ENCODE results near the gene TNKS1BP1.

DNA sequence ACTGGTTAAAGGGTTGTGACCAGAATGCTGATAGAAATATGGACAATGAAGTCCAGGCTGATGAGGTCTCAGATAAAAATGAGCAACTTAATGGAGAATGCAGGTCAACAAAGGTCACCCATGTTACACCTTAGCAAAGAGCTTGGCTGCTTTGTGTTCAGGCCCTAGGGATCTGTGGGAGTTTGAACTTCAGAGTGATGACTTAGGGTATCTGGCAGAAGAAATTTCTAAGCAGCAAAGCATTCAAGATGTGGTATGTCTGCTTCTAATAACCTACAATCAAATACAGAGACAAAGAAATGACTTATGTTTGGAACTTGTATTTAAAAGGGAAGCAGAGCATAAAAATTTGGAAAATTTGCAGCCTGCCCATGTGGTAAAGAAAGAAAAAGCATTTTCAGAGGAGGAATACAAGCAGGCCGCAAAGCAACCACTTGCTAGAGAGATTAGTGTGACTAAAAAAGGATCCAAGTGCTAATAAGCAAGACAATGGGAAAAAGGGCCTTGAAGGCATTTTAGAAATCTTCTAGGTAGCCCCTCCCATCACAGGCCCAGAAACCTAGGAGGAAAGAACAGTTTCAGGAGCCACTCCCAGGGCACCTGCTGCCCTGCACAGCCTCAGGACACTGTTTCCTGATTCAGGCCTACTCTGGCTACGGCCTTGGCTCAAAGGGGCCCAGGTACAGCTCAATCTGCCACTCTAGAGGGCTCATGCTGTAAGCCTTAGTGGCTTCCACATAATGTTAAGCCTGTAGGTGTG lies 41.3 kb downstream of the TNKS1BP1 start:
- TF ChIP-seq, protein P1, sequence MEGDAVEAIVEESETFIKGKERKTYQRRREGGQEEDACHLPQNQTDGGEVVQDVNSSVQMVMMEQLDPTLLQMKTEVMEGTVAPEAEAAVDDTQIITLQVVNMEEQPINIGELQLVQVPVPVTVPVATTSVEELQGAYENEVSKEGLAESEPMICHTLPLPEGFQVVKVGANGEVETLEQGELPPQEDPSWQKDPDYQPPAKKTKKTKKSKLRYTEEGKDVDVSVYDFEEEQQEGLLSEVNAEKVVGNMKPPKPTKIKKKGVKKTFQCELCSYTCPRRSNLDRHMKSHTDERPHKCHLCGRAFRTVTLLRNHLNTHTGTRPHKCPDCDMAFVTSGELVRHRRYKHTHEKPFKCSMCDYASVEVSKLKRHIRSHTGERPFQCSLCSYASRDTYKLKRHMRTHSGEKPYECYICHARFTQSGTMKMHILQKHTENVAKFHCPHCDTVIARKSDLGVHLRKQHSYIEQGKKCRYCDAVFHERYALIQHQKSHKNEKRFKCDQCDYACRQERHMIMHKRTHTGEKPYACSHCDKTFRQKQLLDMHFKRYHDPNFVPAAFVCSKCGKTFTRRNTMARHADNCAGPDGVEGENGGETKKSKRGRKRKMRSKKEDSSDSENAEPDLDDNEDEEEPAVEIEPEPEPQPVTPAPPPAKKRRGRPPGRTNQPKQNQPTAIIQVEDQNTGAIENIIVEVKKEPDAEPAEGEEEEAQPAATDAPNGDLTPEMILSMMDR (IDR thresholded peaks at IDR 0.05) = no peak
- TF ChIP-seq JUND (IDR thresholded peaks at IDR 0.05) (no peak), MXI1 (IDR thresholded peaks at IDR 0.05; ENCODE audit: low read depth, low read length) (no peak), MEF2A (IDR thresholded peaks at IDR 0.05; ENCODE audit: borderline replicate concordance, low read depth) (no peak), NFIC (IDR thresholded peaks at IDR 0.05; ENCODE audit: borderline replicate concordance) (no peak), SMC3 (IDR thresholded peaks at IDR 0.05; ENCODE audit: low read depth, low read length) (no peak), TAF1 (IDR thresholded peaks at IDR 0.05; ENCODE audit: borderline replicate concordance, low read depth, low read length) (no peak)
- TF ChIP-seq, protein P2, sequence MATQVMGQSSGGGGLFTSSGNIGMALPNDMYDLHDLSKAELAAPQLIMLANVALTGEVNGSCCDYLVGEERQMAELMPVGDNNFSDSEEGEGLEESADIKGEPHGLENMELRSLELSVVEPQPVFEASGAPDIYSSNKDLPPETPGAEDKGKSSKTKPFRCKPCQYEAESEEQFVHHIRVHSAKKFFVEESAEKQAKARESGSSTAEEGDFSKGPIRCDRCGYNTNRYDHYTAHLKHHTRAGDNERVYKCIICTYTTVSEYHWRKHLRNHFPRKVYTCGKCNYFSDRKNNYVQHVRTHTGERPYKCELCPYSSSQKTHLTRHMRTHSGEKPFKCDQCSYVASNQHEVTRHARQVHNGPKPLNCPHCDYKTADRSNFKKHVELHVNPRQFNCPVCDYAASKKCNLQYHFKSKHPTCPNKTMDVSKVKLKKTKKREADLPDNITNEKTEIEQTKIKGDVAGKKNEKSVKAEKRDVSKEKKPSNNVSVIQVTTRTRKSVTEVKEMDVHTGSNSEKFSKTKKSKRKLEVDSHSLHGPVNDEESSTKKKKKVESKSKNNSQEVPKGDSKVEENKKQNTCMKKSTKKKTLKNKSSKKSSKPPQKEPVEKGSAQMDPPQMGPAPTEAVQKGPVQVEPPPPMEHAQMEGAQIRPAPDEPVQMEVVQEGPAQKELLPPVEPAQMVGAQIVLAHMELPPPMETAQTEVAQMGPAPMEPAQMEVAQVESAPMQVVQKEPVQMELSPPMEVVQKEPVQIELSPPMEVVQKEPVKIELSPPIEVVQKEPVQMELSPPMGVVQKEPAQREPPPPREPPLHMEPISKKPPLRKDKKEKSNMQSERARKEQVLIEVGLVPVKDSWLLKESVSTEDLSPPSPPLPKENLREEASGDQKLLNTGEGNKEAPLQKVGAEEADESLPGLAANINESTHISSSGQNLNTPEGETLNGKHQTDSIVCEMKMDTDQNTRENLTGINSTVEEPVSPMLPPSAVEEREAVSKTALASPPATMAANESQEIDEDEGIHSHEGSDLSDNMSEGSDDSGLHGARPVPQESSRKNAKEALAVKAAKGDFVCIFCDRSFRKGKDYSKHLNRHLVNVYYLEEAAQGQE (IDR thresholded peaks at IDR 0.05; ENCODE audit: low read depth, low read length) = no peak
- TF ChIP-seq, protein P3, sequence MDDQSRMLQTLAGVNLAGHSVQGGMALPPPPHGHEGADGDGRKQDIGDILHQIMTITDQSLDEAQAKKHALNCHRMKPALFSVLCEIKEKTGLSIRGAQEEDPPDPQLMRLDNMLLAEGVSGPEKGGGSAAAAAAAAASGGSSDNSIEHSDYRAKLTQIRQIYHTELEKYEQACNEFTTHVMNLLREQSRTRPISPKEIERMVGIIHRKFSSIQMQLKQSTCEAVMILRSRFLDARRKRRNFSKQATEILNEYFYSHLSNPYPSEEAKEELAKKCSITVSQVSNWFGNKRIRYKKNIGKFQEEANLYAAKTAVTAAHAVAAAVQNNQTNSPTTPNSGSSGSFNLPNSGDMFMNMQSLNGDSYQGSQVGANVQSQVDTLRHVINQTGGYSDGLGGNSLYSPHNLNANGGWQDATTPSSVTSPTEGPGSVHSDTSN (IDR thresholded peaks at IDR 0.05) = no peak
